Stimulated activated CD8-positive, alpha-beta memory T cell treated with anti-CD3 and anti-CD28 coated beads, Interleukin-7, amount 100 ng/mL, for 24 hours (primary cell): ENCODE results near the gene SI.
"Not testable (repeated sequence)": the region's sequence is repeated elsewhere in the genome, so short reads cannot be mapped to it uniquely, and the experiment has no call there.

Source experiments
- DNase-seq: peaks from one replicate; pipeline ENCODE4 v3.0.0-alpha.2; 2020; ENCODE audit warnings: low read depth

The SI gene

GRCh38 chr3:165078293-165078692 lies at the start of gene SI:
Gene SI, minus strand, starts transcription at chr3:165078496. Its CDS starts 2,484 bp downstream, at chr3:165076012.
- no peak for DNase-seq

DNA sequence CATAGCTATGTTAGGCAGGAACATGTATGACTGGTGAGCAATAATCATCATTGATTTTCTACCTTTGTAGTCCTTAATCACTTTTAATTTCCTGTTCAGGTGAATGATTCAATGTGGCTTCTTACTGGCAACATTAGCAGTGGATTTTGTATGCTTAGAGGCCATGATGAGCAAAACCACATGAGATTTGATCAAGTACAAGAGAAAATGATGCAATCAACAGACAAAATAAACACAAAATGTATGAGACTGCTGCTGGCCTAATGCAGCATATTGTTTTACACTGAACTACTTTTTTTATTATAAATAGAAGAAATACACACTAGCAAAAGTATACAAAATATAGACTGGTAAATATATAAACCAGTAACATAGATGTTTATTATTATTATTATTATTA lies 47.5 kb upstream of the SI start:
- DNase-seq = no peak

- DNase-seq = no peak
Measured at GRCh38 chr3:165111401-165111800, 33.1 kb upstream of the SI start.

DNA sequence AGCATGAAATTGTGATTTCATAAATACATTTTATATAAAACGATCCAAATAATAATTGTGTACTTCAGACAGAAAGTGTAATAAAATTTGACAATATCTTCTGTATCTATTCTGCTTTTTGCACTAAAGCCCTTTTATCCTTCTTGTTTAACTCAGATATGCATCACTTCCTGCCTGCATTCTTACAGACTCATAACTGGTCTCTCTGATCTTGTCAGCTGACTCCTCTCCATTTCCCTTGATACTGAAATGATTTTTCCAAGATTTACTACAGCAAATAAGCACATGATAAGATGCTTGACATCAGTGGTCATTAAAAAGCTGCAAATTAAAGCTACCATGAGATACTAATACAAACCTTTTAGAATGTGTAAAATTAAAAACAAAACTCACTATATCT lies 25.3 kb upstream of the SI start:
- no peak for DNase-seq

GRCh38 chr3:165082650-165083049 lies 4.4 kb upstream of the SI start:
- DNase-seq = no peak

- DNase-seq = no peak
Measured at GRCh38 chr3:165081183-165081582, 2.9 kb upstream of the SI start.

DNA sequence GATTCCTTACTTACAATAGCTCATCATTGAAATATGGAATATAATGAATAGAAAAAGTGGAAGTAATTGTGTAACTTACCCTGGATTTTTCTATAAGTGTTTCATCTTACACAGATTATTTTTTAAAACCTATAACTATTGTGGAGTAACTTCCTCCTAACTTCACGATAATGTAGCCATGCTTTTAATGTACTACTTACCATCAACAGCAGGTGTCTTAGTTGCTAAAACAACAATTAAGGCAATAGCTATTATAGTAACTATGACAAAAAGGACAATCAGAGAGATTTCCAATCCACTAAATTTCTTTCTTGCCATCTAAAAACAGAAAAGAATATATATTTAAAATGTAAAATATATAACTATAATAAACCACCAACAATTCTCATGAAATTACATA lies 2.6 kb downstream of the SI start:
- DNase-seq = no peak

- DNase-seq = no peak
Measured at GRCh38 chr3:165070682-165071081, 7.6 kb downstream of the SI start.

- no peak for DNase-seq
Measured at GRCh38 chr3:165056510-165056909, 21.8 kb downstream of the SI start.

GRCh38 chr3:165040186-165040585 lies 38.1 kb downstream of the SI start:
- DNase-seq = no peak

- DNase-seq = no peak
Measured at GRCh38 chr3:165011557-165011956, 66.7 kb downstream of the SI start.

GRCh38 chr3:164984947-164985346 lies 93.3 kb downstream of the SI start:
- DNase-seq = no peak

- DNase-seq = no peak
Measured at GRCh38 chr3:164962610-164963009, 115.7 kb downstream of the SI start.

DNA sequence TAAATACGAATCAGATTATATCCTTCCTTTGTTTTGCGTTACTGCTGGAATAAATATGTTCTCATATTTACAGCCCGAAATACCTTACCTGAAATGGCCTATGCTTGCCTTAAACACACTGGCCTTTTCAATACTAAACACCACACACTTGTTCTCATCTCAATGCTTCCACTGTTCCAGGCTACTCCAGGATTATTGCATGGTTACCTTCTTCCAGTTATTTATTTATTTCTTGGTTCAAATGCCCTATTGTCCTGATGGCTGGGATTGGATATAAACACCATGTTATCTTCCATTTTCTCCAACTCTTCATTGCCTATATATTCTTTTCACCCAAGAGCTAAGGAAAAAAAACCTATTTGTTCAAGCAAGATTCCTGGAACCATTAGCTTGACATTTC lies 125.3 kb downstream of the SI start:
- no peak for DNase-seq

GRCh38 chr3:164951403-164951802 lies 126.9 kb downstream of the SI start:
- DNase-seq = not testable (repeated sequence)

DNA sequence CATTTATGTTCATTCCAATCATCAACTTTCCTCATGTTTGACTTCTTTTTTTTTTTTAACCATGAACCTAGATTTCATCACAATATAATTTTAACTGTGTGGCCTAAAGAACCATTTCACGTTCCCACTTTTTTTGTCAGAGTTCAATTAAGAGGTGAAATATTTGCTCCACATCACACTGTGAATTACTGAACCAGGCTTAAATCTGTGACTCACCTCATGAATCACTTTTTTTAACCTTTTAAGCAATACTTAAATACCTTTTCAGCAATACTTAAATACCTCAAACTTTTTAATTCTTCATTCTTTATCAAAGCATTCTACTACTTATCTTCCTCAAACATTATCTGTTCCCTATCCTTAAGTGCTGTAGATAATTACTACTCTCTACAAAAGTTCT lies 137.6 kb downstream of the SI start:
- DNase-seq = no peak

GRCh38 chr3:164929642-164930041 lies 148.7 kb downstream of the SI start:
- no peak for DNase-seq
